ENCODE data around the gene GNE.

GNE gene

GRCh38 chr9:36292641-36293040 lies 34.4 kb upstream of the GNE start:
- TF ChIP-seq, protein P1, sequence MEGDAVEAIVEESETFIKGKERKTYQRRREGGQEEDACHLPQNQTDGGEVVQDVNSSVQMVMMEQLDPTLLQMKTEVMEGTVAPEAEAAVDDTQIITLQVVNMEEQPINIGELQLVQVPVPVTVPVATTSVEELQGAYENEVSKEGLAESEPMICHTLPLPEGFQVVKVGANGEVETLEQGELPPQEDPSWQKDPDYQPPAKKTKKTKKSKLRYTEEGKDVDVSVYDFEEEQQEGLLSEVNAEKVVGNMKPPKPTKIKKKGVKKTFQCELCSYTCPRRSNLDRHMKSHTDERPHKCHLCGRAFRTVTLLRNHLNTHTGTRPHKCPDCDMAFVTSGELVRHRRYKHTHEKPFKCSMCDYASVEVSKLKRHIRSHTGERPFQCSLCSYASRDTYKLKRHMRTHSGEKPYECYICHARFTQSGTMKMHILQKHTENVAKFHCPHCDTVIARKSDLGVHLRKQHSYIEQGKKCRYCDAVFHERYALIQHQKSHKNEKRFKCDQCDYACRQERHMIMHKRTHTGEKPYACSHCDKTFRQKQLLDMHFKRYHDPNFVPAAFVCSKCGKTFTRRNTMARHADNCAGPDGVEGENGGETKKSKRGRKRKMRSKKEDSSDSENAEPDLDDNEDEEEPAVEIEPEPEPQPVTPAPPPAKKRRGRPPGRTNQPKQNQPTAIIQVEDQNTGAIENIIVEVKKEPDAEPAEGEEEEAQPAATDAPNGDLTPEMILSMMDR (conservative IDR thresholded peaks at IDR 0.05) = no peak
- TF ChIP-seq ZFX (IDR thresholded peaks at IDR 0.05) = no peak
- H3K27ac ChIP-seq = no peak overlapping the region

DNA sequence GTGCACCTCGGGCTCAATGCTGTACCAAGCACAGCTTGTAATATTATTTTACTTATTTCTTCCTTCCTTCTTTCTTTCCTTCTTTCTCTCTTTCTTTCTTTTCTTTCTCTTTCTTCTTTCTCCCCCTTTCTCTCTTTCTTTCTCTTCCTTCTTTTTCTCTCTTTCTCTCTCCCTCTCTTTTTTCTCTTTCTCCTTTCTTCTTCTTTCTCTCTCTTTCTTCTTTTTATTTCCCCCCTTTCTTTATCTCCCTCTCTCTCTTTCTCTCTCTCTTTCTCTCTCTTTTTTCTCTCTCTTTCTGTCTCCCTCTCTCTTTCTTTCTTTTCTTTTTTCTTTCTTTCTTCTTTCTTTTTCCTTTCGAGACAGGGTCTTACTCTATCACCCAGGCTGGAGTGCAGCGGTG lies 32.7 kb upstream of the GNE start:
- H3K27ac ChIP-seq = no peak overlapping the region
- TF ChIP-seq, protein P1 (conservative IDR thresholded peaks at IDR 0.05) = no peak
- TF ChIP-seq ZFX (IDR thresholded peaks at IDR 0.05) = no peak

DNA sequence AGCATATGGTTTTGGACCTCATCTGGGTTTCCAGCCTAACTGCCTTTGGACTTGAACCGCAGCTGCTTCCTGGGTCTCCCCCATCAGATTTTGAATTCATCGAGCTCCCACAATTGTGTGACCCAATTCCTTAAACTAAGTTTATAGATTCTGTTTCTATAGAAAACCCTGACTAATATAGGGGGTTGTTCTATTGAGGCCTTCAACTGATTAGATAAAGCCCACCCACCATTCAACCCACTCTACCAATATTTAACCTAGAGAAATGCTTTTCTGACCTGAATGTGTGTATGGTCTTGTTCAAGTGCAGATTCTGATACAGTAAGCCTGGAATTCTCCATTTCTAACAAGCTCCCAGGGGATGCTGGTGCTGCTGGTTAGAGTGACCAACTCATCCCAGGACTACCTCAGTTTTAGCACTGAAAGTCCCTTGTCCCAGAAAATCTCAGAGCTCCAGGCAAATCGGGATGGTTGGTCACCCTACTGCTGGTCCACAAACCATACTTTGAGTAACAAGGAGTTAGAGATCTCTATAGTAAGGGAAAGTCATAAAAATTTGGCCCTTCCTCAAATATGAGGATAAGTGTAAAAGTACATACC lies 31.7 kb upstream of the GNE start:
- H3K27ac ChIP-seq = no peak overlapping the region

DNA sequence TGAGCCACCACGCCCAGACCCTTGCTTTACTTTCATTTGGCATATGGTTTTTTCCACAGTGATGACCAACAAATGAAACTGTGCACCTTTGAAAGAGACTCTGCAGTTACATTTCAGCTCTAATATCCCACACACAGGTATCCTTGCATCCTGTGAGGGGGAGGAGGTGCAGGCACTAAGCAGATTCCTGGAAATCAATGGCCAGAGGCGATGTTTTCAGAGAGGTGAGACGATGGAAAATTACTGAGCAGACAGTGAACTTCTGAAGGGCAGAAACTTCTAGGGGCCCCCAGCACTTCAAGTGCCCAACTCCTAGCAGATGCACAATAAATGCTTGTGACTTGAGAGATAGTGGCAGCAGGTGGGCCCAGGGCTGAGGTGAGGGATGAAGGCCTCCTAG lies 29.8 kb upstream of the GNE start:
- no peak for TF ChIP-seq ZFX (IDR thresholded peaks at IDR 0.05)
- TF ChIP-seq, protein P1 (conservative IDR thresholded peaks at IDR 0.05) = no peak
- H3K27ac ChIP-seq = no peak overlapping the region

More for the DNA sequence above, 31.7 kb upstream of the GNE start:
- TF ChIP-seq, protein P1 (conservative IDR thresholded peaks at IDR 0.05) = no peak
- no peak for TF ChIP-seq ZFX (IDR thresholded peaks at IDR 0.05)

DNA sequence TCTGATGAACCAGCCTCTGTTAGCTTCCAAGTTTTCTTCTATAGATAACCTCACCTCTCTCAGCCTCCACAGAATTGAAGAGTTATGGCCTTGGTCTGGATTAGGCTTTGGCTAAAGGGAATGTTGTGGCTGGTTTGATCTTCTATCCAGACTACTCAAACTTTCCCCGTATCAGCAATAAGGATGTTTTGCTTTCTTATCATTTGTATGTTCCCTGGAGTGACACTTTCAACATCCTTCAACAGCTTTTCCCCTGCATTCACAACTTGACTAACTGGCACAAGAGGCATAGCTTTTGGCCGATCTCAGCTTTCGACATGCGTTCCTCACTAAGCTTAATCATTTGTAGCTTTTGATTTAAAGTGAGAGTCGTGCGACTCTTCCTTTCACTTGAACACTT lies 28.1 kb upstream of the GNE start:
- no peak overlapping the region for H3K27ac ChIP-seq
- TF ChIP-seq ZFX (IDR thresholded peaks at IDR 0.05) = no peak
- TF ChIP-seq, protein P1 (conservative IDR thresholded peaks at IDR 0.05) = no peak

DNA sequence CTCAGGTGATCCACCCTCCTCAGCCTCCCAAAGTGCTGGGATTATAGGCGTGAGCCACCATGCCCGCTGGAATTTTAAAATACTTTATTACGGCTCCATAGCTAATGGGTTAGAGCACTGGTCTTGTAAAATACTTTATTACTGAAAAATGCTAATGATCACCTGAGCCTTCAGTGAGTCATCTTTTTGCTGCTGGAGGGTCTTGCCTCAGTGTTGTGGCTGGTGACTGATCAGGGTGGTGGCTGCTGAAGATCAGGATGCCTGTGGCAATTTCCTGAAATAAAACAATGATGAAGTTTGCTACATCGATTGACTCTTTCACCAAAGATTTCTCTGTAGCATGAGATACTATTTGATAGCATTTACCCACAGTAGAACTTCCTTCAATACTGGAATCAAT lies 26.0 kb upstream of the GNE start:
- H3K27ac ChIP-seq = no peak overlapping the region
- no peak for TF ChIP-seq ZFX (IDR thresholded peaks at IDR 0.05)
- TF ChIP-seq, protein P1 (conservative IDR thresholded peaks at IDR 0.05) = no peak

DNA sequence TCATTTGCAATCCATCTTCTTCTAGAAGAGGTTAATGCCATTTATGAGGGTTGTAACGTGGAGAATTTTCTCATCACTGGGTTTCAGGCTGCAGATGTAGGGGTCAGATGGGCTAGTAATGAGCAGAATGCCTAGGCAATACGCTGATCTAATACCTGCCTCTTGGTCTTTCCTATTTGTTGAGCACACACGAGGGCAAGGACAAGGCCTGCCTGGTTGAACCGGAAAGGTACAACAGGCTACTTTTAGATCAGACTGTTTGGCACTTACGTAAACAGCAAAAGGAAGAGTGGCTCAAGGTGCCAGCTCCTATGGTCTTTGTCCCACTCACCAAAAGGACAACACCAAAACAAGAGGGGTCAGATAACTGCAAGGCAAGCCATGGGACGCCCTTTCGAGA lies 24.0 kb upstream of the GNE start:
- no peak for TF ChIP-seq ZFX (IDR thresholded peaks at IDR 0.05)
- TF ChIP-seq, protein P1 (conservative IDR thresholded peaks at IDR 0.05) = no peak
- no peak overlapping the region for H3K27ac ChIP-seq

Data from C4-2B (cell line).